SK-N-SH treated with all-trans-retinoic acid at 6 μM for 48 hours (cell line): Measurements from ENCODE around the gene SMTN.

Experiments used
- ATAC-seq: fragments of 200-7000 bp; cut with Tn5 transposase; 3 replicates; pipeline ENCODE4 v1.9.1; 2020; ENCODE audit warnings: mild to moderate bottlenecking, moderate library complexity
- ARNTL ChIP-seq: fragments of 450-650 bp; formaldehyde crosslinking; IDR thresholded peaks from 2 replicates; pipeline ENCODE4 v1.5.0; 2020; ENCODE audit warnings: low read depth, mild to moderate bottlenecking, moderate library complexity, borderline replicate concordance
- BACH2 ChIP-seq: fragments of 250-450 bp; sonication (Bioruptor Pico); IDR thresholded peaks from 2 replicates; pipeline ENCODE4 v1.9.0; 2021; ENCODE audit warnings: mild to moderate bottlenecking, borderline replicate concordance
- CREB5 ChIP-seq: fragments of 250-450 bp; sonication (Bioruptor Pico); IDR thresholded peaks from 2 replicates; pipeline ENCODE4 v1.5.1; 2020; ENCODE audit warnings: low read depth, mild to moderate bottlenecking, moderate library complexity
- CSDC2 ChIP-seq: fragments of 250-450 bp; sonication (Bioruptor Pico); IDR thresholded peaks from 2 replicates; pipeline ENCODE4 v1.5.0; 2020; ENCODE audit warnings: mild to moderate bottlenecking, moderate library complexity
- ESRRG ChIP-seq: fragments of 250-450 bp; sonication (Bioruptor Pico); IDR thresholded peaks from 2 replicates; pipeline ENCODE4 v1.6.1; 2021; ENCODE audit warnings: mild to moderate bottlenecking
- GLIS3 ChIP-seq: fragments of 250-450 bp; sonication (Bioruptor Pico); IDR thresholded peaks from 2 replicates; pipeline ENCODE4 v1.5.0; 2020; ENCODE audit warnings: mild to moderate bottlenecking, moderate library complexity
- ISL1 ChIP-seq: fragments of 250-450 bp; sonication (Bioruptor Pico); IDR thresholded peaks from 2 replicates; pipeline ENCODE4 v2.1.2; 2022; ENCODE audit warnings: mild to moderate bottlenecking, moderate library complexity
- OSR1 ChIP-seq: fragments of 250-450 bp; sonication (Bioruptor Pico); IDR thresholded peaks from 2 replicates; pipeline ENCODE4 v1.8.0; 2022; ENCODE audit warnings: moderate library complexity, mild to moderate bottlenecking, inconsistent platforms
- POU6F1 ChIP-seq: fragments of 250-450 bp; sonication (Bioruptor Pico); IDR thresholded peaks from 2 replicates; pipeline ENCODE4 v1.8.0; 2021; ENCODE audit warnings: low read depth, mild to moderate bottlenecking, moderate library complexity, borderline replicate concordance
- PPARA ChIP-seq: fragments of 250-450 bp; sonication (Bioruptor Pico); IDR thresholded peaks from 2 replicates; pipeline ENCODE4 v1.5.0; 2020; ENCODE audit warnings: mild to moderate bottlenecking, borderline replicate concordance
- RARB ChIP-seq: fragments of 250-450 bp; sonication (Bioruptor Pico); IDR thresholded peaks from 2 replicates; pipeline ENCODE4 v1.8.0; 2021; ENCODE audit warnings: mild to moderate bottlenecking, moderate library complexity
- SNAI2 ChIP-seq: fragments of 250-450 bp; sonication (Bioruptor Pico); IDR thresholded peaks from 2 replicates; pipeline ENCODE4 v1.5.0; 2020; ENCODE audit warnings: mild to moderate bottlenecking, moderate library complexity
- TCF4 ChIP-seq: fragments of 250-450 bp; sonication (Bioruptor Pico); IDR thresholded peaks from 2 replicates; pipeline ENCODE4 v1.8.0; 2021; ENCODE audit warnings: mild to moderate bottlenecking, moderate library complexity, borderline replicate concordance
- TOX ChIP-seq: fragments of 250-450 bp; sonication (Bioruptor Pico); IDR thresholded peaks from 2 replicates; pipeline ENCODE4 v1.8.0; 2021; ENCODE audit warnings: mild to moderate bottlenecking, moderate library complexity, borderline replicate concordance
- ZC3H10 ChIP-seq: fragments of 250-450 bp; sonication (Bioruptor Pico); IDR thresholded peaks from 2 replicates; pipeline ENCODE4 v1.5.1; 2021; ENCODE audit warnings: mild to moderate bottlenecking, moderate library complexity
- ZFP30 ChIP-seq: fragments of 450-650 bp; formaldehyde crosslinking; IDR thresholded peaks from 2 replicates; pipeline ENCODE4 v1.5.0; 2022; ENCODE audit warnings: mild to moderate bottlenecking, moderate library complexity
- ZNF70 ChIP-seq: fragments of 450-650 bp; formaldehyde crosslinking; IDR thresholded peaks from 2 replicates; pipeline ENCODE4 v1.5.0; 2020; ENCODE audit warnings: mild to moderate bottlenecking, moderate library complexity
- TF ChIP-seq, protein P1 (sequence below): fragments of 250-450 bp; sonication (Bioruptor Pico); IDR thresholded peaks from 2 replicates; pipeline ENCODE4 v1.5.1; 2021; ENCODE audit warnings: mild to moderate bottlenecking, moderate library complexity
- TF ChIP-seq, protein P2 (sequence below): fragments of 250-450 bp; sonication (Bioruptor Pico); IDR thresholded peaks from 2 replicates; pipeline ENCODE4 v1.5.0; 2020; ENCODE audit warnings: mild to moderate bottlenecking, moderate library complexity
- TF ChIP-seq, protein P3 (sequence below): fragments of 250-450 bp; sonication (Bioruptor Pico); IDR thresholded peaks from 2 replicates; pipeline ENCODE4 v1.8.0; 2020; ENCODE audit warnings: mild to moderate bottlenecking, moderate library complexity, borderline replicate concordance

SMTN gene

GRCh38 chr22:31144223-31144622, 63.1 kb downstream of the SMTN start:
- no peak for TF ChIP-seq ZFP30
- no peak for TF ChIP-seq RARB
- TF ChIP-seq OSR1: no peak
- no peak for ATAC-seq

- peak; percentile 30 for ATAC-seq
- TF ChIP-seq SNAI2 (CRISPR knock-in tag): no peak
- TF ChIP-seq POU6F1: no peak
- no peak for TF ChIP-seq ARNTL (CRISPR knock-in tag)
- no peak for TF ChIP-seq RARB
- TF ChIP-seq ZC3H10 (CRISPR knock-in tag): no peak
- TF ChIP-seq, protein P1, sequence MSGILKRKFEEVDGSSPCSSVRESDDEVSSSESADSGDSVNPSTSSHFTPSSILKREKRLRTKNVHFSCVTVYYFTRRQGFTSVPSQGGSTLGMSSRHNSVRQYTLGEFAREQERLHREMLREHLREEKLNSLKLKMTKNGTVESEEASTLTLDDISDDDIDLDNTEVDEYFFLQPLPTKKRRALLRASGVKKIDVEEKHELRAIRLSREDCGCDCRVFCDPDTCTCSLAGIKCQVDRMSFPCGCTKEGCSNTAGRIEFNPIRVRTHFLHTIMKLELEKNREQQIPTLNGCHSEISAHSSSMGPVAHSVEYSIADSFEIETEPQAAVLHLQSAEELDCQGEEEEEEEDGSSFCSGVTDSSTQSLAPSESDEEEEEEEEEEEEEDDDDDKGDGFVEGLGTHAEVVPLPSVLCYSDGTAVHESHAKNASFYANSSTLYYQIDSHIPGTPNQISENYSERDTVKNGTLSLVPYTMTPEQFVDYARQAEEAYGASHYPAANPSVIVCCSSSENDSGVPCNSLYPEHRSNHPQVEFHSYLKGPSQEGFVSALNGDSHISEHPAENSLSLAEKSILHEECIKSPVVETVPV: no peak
- TF ChIP-seq CSDC2 (CRISPR knock-in tag): no peak
- no peak for TF ChIP-seq ESRRG (CRISPR knock-in tag)
- no peak for TF ChIP-seq TCF4 (CRISPR knock-in tag)
- TF ChIP-seq ZNF70: no peak
- no peak for TF ChIP-seq GLIS3 (CRISPR knock-in tag)
- TF ChIP-seq, protein P2, sequence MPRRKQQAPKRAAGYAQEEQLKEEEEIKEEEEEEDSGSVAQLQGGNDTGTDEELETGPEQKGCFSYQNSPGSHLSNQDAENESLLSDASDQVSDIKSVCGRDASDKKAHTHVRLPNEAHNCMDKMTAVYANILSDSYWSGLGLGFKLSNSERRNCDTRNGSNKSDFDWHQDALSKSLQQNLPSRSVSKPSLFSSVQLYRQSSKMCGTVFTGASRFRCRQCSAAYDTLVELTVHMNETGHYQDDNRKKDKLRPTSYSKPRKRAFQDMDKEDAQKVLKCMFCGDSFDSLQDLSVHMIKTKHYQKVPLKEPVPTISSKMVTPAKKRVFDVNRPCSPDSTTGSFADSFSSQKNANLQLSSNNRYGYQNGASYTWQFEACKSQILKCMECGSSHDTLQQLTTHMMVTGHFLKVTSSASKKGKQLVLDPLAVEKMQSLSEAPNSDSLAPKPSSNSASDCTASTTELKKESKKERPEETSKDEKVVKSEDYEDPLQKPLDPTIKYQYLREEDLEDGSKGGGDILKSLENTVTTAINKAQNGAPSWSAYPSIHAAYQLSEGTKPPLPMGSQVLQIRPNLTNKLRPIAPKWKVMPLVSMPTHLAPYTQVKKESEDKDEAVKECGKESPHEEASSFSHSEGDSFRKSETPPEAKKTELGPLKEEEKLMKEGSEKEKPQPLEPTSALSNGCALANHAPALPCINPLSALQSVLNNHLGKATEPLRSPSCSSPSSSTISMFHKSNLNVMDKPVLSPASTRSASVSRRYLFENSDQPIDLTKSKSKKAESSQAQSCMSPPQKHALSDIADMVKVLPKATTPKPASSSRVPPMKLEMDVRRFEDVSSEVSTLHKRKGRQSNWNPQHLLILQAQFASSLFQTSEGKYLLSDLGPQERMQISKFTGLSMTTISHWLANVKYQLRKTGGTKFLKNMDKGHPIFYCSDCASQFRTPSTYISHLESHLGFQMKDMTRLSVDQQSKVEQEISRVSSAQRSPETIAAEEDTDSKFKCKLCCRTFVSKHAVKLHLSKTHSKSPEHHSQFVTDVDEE (CRISPR knock-in tag): no peak
- no peak for TF ChIP-seq TOX (CRISPR knock-in tag)
- TF ChIP-seq OSR1: no peak
- no peak for TF ChIP-seq BACH2 (CRISPR knock-in tag)
- no peak for TF ChIP-seq PPARA (CRISPR knock-in tag)
- TF ChIP-seq CREB5 (CRISPR knock-in tag): no peak
- no peak for TF ChIP-seq ISL1 (CRISPR knock-in tag)
- TF ChIP-seq, protein P3, sequence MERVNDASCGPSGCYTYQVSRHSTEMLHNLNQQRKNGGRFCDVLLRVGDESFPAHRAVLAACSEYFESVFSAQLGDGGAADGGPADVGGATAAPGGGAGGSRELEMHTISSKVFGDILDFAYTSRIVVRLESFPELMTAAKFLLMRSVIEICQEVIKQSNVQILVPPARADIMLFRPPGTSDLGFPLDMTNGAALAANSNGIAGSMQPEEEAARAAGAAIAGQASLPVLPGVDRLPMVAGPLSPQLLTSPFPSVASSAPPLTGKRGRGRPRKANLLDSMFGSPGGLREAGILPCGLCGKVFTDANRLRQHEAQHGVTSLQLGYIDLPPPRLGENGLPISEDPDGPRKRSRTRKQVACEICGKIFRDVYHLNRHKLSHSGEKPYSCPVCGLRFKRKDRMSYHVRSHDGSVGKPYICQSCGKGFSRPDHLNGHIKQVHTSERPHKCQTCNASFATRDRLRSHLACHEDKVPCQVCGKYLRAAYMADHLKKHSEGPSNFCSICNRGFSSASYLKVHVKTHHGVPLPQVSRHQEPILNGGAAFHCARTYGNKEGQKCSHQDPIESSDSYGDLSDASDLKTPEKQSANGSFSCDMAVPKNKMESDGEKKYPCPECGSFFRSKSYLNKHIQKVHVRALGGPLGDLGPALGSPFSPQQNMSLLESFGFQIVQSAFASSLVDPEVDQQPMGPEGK: no peak
Measured at GRCh38 chr22:31148488-31148887, 67.4 kb downstream of the SMTN start.

GRCh38 chr22:31148953-31149627, 68.0 kb downstream of the SMTN start:
- ATAC-seq: peak; percentile 99
- TF ChIP-seq, protein P2 (CRISPR knock-in tag): no peak
